HepG2 (cell line): ENCODE results near the gene PIGL. TPM values are rescaled to one million over a fixed set of nuclear protein-coding genes. Genes with fewer than 3 reads are reported as not detected.

ENCODE experiments used
- DR1 ChIP-seq: sonication (generic); formaldehyde crosslinking; IDR thresholded peaks from 2 replicates; pipeline ENCODE4 v1.8.0; 2021; ENCODE audit warnings: mild to moderate bottlenecking, missing genetic modification reagents, inconsistent platforms
- GATAD2A ChIP-seq: IDR thresholded peaks from 2 replicates; pipeline ENCODE4 v1.6.1; 2016
- HNRNPLL ChIP-seq: fragments of 200-400 bp; formaldehyde crosslinking; IDR thresholded peaks from 2 replicates; pipeline ENCODE4 v1.6.1; 2017; ENCODE audit warnings: mild to moderate bottlenecking, low read depth, low read length; ENCODE audit not compliant: poor library complexity, severe bottlenecking
- KDM4B ChIP-seq: sonication (generic); formaldehyde crosslinking; IDR thresholded peaks from 2 replicates; pipeline ENCODE4 v1.4.0; 2020; ENCODE audit warnings: missing genetic modification reagents
- MEIS2 ChIP-seq: sonication (generic); formaldehyde crosslinking; IDR thresholded peaks from 2 replicates; pipeline ENCODE4 v1.9.0; 2021; ENCODE audit warnings: mild to moderate bottlenecking, missing genetic modification reagents
- MYC ChIP-seq: sonication (generic); formaldehyde crosslinking; IDR thresholded peaks from 2 replicates; pipeline ENCODE4 v1.9.0; 2021; ENCODE audit warnings: missing genetic modification reagents, borderline replicate concordance
- NCOA1 ChIP-seq: sonication (generic); formaldehyde crosslinking; IDR thresholded peaks from 2 replicates; pipeline ENCODE4 v1.9.0; 2021; ENCODE audit warnings: missing genetic modification reagents
- NKX3-1 ChIP-seq: sonication (generic); formaldehyde crosslinking; IDR thresholded peaks from 2 replicates; pipeline ENCODE4 v1.5.0; 2020; ENCODE audit warnings: missing genetic modification reagents
- PAX8 ChIP-seq: sonication (generic); formaldehyde crosslinking; IDR thresholded peaks from 2 replicates; pipeline ENCODE4 v1.8.0; 2022; ENCODE audit warnings: mild to moderate bottlenecking, missing genetic modification reagents, borderline replicate concordance
- SALL1 ChIP-seq: sonication (generic); formaldehyde crosslinking; IDR thresholded peaks from 2 replicates; pipeline ENCODE4 v1.8.0; 2022; ENCODE audit warnings: mild to moderate bottlenecking, missing genetic modification reagents
- SP1 ChIP-seq, 2 experiments: fragments of 450-650 bp in 1 of 2; sonication (generic) in 1 of 2; formaldehyde crosslinking in 1 of 2; IDR thresholded peaks; 2 replicates each; pipeline versions ENCODE4 v1.4.0 to v1.6.1; 2016 to 2020; ENCODE audit warnings: missing genetic modification reagents in 1 of 2
- YEATS4 ChIP-seq: sonication (generic); formaldehyde crosslinking; IDR thresholded peaks from 2 replicates; pipeline ENCODE4 v1.4.0; 2020; ENCODE audit warnings: missing genetic modification reagents, borderline replicate concordance
- ZNF441 ChIP-seq: sonication (generic); formaldehyde crosslinking; IDR thresholded peaks from 2 replicates; pipeline ENCODE4 v1.7.0; 2021; ENCODE audit warnings: missing genetic modification reagents, borderline replicate concordance
- ZNF501 ChIP-seq: sonication (generic); formaldehyde crosslinking; IDR thresholded peaks from 2 replicates; pipeline ENCODE4 v1.5.1; 2020; ENCODE audit warnings: mild to moderate bottlenecking, moderate library complexity, missing genetic modification reagents
- ZNF563 ChIP-seq: sonication (generic); formaldehyde crosslinking; IDR thresholded peaks from 2 replicates; pipeline ENCODE4 v1.8.0; 2022; ENCODE audit warnings: mild to moderate bottlenecking, moderate library complexity, missing genetic modification reagents
- ZNF879 ChIP-seq: sonication (generic); formaldehyde crosslinking; IDR thresholded peaks from 2 replicates; pipeline ENCODE4 v1.8.1; 2023; ENCODE audit warnings: missing genetic modification reagents
- ZNF891 ChIP-seq: sonication (generic); formaldehyde crosslinking; IDR thresholded peaks from 2 replicates; pipeline ENCODE4 v1.5.0; 2020; ENCODE audit warnings: mild to moderate bottlenecking, missing genetic modification reagents
- ZSCAN25 ChIP-seq: sonication (generic); formaldehyde crosslinking; IDR thresholded peaks from 2 replicates; pipeline ENCODE4 v1.8.0; 2022; ENCODE audit warnings: mild to moderate bottlenecking, missing genetic modification reagents
- polyA plus RNA-seq, 8 experiments: library from polyadenylated mRNA; depleted of rRNA in 3 of 8; stranded (reverse) in 7 of 8; unstranded in 1 of 8; fragments of >200 nt; fragmentation: Illumina TruSeq in 4 of 8; extraction: Trizol in 4 of 8; gene quantifications; 2 replicates each; pipeline versions ENCODE4 v1.2.1 to v1.2.3, GENCODE V29; 2011 to 2016; ENCODE audit warnings: low read depth in 4 of 8, missing spikeins in 1 of 8, mixed read lengths in 1 of 8; ENCODE audit not compliant: insufficient read depth in 1 of 8
- total RNA-seq, 5 experiments: library from RNA; depleted of rRNA; stranded (reverse); fragments of >200 nt; fragmentation: Illumina TruSeq; extraction: Trizol; gene quantifications; 2 replicates each; pipeline ENCODE4 v1.2.3, GENCODE V29; 2016; ENCODE audit warnings: low read depth in 1 of 5
- TF ChIP-seq, protein P1 (sequence below): sonication (generic); formaldehyde crosslinking; IDR thresholded peaks from 2 replicates; pipeline ENCODE4 v1.5.0; 2020; ENCODE audit warnings: mild to moderate bottlenecking, missing genetic modification reagents, borderline replicate concordance
- TF ChIP-seq, protein P2 (sequence below): sonication (generic); formaldehyde crosslinking; IDR thresholded peaks from 2 replicates; pipeline ENCODE4 v1.4.0; 2020; ENCODE audit warnings: missing genetic modification reagents
- TF ChIP-seq, protein P3 (sequence below): IDR thresholded peaks from 2 replicates; pipeline ENCODE4 v1.6.1; 2016; ENCODE audit warnings: missing genetic modification reagents, missing compliant biosample characterization
- TF ChIP-seq, protein P4 (sequence below): conservative IDR thresholded peaks from 2 replicates; pipeline ENCODE4 v1.6.1; 2018; ENCODE audit warnings: missing genetic modification reagents

Gene PIGL
- total and polyA plus RNA-seq, 2 of the 13 experiments (the other 11 are each of a cell fraction or from before 2014, with no cell fraction given) = 28.5 to 63.8 TPM

DNA sequence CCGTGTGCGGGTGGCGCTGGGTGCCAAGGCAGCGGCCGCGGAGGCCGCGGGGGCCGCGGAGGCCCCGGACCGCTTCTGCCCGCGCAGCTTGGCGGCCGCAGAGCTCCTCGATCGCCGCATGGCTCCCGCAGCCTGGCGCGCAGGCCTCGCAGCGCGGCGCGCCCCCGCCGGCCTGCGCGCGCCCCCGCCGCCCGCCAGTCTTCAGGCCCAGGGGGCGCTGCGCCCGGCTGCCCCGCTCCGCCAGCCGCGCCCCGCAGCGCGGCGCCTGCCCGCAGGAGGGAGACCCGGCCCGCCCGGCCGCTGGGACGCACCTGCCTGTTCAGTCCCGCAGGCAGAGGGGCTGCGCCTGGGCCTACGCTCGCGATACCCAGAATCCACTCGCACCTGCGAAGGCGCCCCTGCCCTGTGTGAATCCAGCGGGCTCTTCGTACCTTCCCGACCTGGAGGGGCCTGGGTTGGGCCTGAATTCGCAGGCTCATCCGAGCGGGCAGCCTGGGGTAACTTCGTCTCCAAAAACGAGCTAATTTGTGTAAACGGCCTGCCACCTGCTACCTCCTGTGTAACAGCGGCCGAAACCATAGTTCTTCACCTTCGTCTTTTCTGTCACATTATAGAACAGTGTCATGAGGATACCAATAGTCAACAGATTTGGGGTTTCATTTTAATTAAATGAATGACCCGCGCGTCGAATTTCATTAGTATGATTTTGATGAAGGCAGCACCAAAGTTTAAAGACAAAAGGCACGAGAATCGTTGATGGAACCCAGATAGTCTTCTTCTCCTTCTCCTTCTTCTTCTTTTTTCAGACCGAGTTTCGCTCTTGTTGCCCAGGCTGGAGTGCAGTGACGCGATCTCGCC is 136.5 kb downstream of the PIGL start, which contains the start of gene CENPV (continued):
- TF ChIP-seq, protein P1, sequence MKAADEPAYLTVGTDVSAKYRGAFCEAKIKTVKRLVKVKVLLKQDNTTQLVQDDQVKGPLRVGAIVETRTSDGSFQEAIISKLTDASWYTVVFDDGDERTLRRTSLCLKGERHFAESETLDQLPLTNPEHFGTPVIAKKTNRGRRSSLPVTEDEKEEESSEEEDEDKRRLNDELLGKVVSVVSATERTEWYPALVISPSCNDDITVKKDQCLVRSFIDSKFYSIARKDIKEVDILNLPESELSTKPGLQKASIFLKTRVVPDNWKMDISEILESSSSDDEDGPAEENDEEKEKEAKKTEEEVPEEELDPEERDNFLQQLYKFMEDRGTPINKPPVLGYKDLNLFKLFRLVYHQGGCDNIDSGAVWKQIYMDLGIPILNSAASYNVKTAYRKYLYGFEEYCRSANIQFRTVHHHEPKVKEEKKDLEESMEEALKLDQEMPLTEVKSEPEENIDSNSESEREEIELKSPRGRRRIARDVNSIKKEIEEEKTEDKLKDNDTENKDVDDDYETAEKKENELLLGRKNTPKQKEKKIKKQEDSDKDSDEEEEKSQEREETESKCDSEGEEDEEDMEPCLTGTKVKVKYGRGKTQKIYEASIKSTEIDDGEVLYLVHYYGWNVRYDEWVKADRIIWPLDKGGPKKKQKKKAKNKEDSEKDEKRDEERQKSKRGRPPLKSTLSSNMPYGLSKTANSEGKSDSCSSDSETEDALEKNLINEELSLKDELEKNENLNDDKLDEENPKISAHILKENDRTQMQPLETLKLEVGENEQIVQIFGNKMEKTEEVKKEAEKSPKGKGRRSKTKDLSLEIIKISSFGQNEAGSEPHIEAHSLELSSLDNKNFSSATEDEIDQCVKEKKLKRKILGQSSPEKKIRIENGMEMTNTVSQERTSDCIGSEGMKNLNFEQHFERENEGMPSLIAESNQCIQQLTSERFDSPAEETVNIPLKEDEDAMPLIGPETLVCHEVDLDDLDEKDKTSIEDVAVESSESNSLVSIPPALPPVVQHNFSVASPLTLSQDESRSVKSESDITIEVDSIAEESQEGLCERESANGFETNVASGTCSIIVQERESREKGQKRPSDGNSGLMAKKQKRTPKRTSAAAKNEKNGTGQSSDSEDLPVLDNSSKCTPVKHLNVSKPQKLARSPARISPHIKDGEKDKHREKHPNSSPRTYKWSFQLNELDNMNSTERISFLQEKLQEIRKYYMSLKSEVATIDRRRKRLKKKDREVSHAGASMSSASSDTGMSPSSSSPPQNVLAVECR (CRISPR knock-in tag) = 0 out of 2 replicates have a peak, but pooled peaks have one; percentile 19
- TF ChIP-seq MEIS2 (no peak), ZSCAN25 (CRISPR knock-in tag) (peak; percentile 37; the same call in 1 of the 2 replicates), HNRNPLL (peak; percentile 53), SALL1 (CRISPR knock-in tag) (peak; percentile 67; the same call in 1 of the 2 replicates), ZNF501 (0 out of 2 replicates have a peak, but pooled peaks have one; percentile 37), DR1 (peak; percentile 67), GATAD2A (peak; percentile 44; the same call in 1 of the 2 replicates), SP1 (IDR thresholded peaks at IDR 0.05) (no peak), SP1 (CRISPR knock-in tag; IDR thresholded peaks at IDR 0.05) (0 out of 2 replicates have a peak, but pooled peaks have one; percentile 18), NCOA1 (CRISPR knock-in tag) (0 out of 2 replicates have a peak, but pooled peaks have one; percentile 6), MYC (CRISPR knock-in tag) (peak; percentile 60), NKX3-1 (CRISPR knock-in tag) (0 out of 2 replicates have a peak, but pooled peaks have one; percentile 59), ZNF563 (CRISPR knock-in tag) (peak; percentile 53; the same call in 1 of the 2 replicates), YEATS4 (CRISPR knock-in tag) (peak; percentile 58; the same call in 1 of the 2 replicates), PAX8 (CRISPR knock-in tag) (0 out of 2 replicates have a peak, but pooled peaks have one; percentile 29), ZNF879 (no peak), ZNF441 (0 out of 2 replicates have a peak, but pooled peaks have one; percentile 11), KDM4B (no peak), ZNF891 (CRISPR knock-in tag) (peak; percentile 81; the same call in 1 of the 2 replicates)
- TF ChIP-seq, protein P2, sequence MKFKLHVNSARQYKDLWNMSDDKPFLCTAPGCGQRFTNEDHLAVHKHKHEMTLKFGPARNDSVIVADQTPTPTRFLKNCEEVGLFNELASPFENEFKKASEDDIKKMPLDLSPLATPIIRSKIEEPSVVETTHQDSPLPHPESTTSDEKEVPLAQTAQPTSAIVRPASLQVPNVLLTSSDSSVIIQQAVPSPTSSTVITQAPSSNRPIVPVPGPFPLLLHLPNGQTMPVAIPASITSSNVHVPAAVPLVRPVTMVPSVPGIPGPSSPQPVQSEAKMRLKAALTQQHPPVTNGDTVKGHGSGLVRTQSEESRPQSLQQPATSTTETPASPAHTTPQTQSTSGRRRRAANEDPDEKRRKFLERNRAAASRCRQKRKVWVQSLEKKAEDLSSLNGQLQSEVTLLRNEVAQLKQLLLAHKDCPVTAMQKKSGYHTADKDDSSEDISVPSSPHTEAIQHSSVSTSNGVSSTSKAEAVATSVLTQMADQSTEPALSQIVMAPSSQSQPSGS (CRISPR knock-in tag) = 0 out of 2 replicates have a peak, but pooled peaks have one; percentile 15
- TF ChIP-seq, protein P3, sequence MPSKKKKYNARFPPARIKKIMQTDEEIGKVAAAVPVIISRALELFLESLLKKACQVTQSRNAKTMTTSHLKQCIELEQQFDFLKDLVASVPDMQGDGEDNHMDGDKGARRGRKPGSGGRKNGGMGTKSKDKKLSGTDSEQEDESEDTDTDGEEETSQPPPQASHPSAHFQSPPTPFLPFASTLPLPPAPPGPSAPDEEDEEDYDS (CRISPR knock-in tag) = 0 out of 2 replicates have a peak, but pooled peaks have one; percentile 11
- TF ChIP-seq, protein P4, sequence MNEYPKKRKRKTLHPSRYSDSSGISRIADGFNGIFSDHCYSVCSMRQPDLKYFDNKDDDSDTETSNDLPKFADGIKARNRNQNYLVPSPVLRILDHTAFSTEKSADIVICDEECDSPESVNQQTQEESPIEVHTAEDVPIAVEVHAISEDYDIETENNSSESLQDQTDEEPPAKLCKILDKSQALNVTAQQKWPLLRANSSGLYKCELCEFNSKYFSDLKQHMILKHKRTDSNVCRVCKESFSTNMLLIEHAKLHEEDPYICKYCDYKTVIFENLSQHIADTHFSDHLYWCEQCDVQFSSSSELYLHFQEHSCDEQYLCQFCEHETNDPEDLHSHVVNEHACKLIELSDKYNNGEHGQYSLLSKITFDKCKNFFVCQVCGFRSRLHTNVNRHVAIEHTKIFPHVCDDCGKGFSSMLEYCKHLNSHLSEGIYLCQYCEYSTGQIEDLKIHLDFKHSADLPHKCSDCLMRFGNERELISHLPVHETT (CRISPR knock-in tag) = no peak
